ENCODE measurements around the gene PLA2R1. TPM values are rescaled to one million over a fixed set of nuclear protein-coding genes. Genes with fewer than 3 reads are reported as not detected.
"Not testable (repeated sequence)": the region's sequence is repeated elsewhere in the genome, so short reads cannot be mapped to it uniquely, and the experiment has no call there.

Gene PLA2R1
- total RNA-seq, 1 donor from 2014 or later, result 17.0 TPM

GRCh38 chr2:160063271-160063670, 856 bp upstream of the PLA2R1 start:
- DNase-seq, result no peak

DNA sequence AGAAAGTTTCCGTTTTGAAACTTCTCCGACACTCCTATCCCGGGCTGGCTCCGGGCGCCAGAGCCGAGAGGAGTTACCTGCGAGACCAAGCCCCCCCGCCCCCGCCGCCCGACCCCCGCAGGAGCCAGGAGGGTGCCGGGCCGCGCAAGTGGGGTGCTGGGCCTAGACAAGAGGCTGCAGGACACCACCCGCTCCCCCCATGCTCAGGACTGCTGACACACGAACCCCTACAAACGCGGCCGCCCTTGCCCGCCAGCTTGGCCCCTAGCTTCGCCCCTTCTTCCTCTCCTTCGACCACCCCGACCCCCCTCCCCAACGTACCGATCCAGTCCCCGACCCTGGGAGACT, 497 bp downstream of the PLA2R1 start:
- DNase-seq, result no peak

DNA sequence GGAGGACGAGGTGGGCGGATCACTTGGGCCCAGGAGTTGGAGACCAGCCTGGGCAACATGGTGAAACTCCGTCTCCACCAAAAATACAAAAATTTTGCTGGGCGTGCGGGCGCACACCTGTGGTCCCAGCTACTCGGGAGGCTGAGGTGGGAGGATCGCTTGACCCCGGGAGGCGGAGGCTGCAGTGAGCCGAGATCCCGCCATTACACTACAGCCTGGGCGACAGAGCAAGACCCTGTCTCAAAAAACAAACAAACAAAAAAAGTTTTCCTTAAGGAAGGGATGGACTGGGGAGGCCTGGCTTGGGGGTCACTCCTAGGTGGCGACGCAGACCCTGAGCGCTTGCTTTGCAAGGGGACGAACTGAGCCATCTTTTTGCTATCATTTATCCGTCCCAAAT, 882 bp downstream of the PLA2R1 start:
- DNase-seq, result no peak

- no peak for DNase-seq
Observed at GRCh38 chr2:160060297-160060696, 2.1 kb downstream of the PLA2R1 start.

GRCh38 chr2:160057356-160057755, 5.1 kb downstream of the PLA2R1 start:
- no peak for DNase-seq

- no peak for DNase-seq
Observed at GRCh38 chr2:160055726-160056108, 6.7 kb downstream of the PLA2R1 start.

DNA sequence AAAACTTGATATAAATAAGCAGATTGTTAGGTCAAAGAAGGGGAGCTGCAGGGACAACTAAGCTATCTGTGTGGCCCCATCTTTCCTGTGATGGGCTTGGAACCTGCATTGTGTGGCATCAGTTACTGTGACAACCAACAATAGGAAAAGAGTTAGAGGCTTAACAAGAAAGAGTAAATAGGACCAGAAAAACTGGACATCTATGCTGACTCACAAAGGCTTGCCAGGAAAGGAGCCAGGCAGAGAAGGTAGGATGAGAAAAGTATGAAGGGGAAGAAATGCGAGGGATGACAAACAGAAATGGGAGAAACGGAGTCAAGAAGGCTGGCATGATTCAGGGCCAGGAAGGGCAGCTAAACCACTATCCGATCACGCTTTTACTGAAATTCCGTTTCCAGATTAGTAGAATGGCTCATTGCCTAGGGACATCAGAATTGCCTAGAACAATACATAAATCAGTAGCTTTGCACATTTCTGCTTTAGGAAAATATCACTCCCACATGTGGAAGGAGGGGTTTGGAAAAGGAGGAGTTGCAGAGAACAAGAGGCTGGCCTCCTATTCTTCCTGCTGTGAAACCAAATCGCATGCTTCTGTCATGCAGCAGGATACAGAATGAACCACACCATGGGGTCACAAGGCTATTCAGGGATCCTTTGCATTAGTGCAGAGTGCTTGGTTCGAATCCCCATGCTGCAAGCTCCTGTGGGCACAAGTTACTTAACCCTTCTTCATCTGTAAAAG, 7.3 kb downstream of the PLA2R1 start:
- no peak for DNase-seq

GRCh38 chr2:160053946-160054345, 8.5 kb downstream of the PLA2R1 start:
- DNase-seq, result no peak

DNA sequence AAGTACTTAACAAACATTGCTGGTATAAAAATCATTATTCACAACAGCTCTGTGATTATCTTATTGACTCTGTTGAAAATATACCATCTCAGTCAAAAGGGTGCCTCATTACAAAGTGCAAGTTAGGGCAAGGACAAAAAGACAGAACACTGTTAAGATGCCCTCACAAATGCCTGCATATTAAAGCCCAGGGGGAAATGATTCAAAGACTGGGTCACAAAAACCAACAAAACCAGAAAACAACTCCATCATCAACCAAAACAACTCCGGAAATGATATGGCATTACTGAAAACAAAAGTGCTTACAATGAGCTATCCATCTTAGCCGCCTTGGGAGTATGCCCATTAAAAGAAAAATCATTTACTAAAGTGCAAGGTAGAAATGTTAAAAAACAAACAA, 9.9 kb downstream of the PLA2R1 start:
- DNase-seq, result peak; percentile 15

- peak; percentile 35 for DNase-seq
Observed at GRCh38 chr2:160051371-160051800, 11.0 kb downstream of the PLA2R1 start.

GRCh38 chr2:160050147-160050546, 12.3 kb downstream of the PLA2R1 start:
- no peak for DNase-seq

GRCh38 chr2:160045703-160046210, 16.7 kb downstream of the PLA2R1 start:
- DNase-seq, result no peak

- no peak for DNase-seq
Observed at GRCh38 chr2:160044728-160045127, 17.7 kb downstream of the PLA2R1 start.

GRCh38 chr2:160043265-160043664, 19.1 kb downstream of the PLA2R1 start:
- no peak for DNase-seq

- DNase-seq, result peak; percentile 76
Observed at GRCh38 chr2:160042054-160042453, 20.4 kb downstream of the PLA2R1 start.

DNA sequence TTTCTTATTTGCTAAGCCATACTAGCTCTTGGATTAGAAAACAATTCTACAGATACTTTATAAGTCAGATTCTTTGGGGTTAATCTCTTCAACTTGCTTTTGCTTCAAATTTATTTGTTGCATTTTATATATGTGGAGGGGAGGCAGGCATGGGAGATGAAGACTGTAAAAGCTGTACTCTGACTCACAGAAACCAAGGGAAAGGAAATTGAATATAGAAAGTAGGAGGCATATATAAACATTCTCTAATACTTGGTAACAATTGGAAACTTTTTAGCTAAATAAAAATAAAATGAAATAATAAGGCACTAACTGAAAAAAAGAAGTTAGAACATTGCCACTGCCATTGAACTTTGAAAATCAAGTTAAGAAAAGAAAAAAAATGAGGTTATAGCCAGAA, 21.3 kb downstream of the PLA2R1 start:
- DNase-seq, result peak; percentile 8

GRCh38 chr2:160039166-160039903, 23.1 kb downstream of the PLA2R1 start:
- DNase-seq, result peak; percentile 97

GRCh38 chr2:160038662-160039061, 23.8 kb downstream of the PLA2R1 start:
- DNase-seq, result not testable (repeated sequence)

GRCh38 chr2:160036736-160037135, 25.7 kb downstream of the PLA2R1 start:
- DNase-seq, result no peak

GRCh38 chr2:160035125-160035524, 27.3 kb downstream of the PLA2R1 start:
- no peak for DNase-seq

DNA sequence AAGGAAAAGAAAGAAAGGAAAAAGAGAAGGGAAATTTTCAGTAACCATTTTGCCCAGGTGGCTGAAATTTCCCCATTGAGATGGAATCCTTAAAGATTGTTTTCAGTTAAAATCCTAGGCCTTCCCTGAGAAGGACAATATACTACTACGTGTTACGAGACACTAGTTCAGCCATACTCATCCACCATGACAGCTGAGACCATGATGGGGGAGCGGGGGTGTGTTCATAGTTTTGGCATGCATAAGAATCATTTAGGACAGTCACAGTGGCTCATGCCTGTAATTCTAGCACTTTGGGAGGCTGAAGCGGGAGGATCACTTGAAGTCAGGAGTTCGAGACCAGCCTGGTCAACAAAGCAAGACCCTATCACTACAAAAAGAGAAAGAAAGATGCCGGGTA, 28.0 kb downstream of the PLA2R1 start:
- DNase-seq, result no peak

DNA sequence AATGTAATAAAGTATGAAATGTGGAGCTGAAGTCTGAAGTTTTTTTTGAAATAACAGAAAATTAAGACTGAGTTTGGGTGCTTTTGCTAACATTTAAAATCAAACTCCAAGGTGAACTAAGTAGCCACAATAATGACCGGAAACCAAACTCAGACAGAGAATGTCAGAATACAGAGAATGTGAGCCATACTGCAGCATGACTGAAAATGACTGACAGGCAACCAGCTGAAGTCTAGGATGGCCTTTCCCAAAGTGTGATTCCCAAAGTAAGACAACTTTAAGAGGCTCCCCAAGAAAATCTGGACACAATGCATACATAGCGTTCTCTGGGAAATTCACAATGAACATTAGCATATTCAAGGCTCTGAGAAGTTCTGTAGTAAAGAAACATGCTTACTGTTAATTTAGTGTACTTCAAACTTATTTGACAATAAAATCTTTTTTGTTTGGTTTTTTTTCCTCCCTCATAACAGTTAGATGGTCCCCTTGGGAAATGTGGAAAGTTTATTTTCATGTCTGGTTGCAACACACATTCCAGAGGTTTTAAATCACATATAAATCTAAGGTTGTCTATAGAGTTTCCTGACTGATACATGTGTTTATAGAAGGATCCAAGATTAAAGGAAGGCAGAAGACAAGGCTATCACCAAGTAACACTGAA, 28.6 kb downstream of the PLA2R1 start:
- peak; percentile 24 for DNase-seq

GRCh38 chr2:160029270-160029628, 33.2 kb downstream of the PLA2R1 start:
- no peak for DNase-seq

Measured in dermis blood vessel endothelial cell (primary cell).